ENCODE measurements around the gene FKTN.
"Not testable (repeated sequence)": the region's sequence is repeated elsewhere in the genome, so short reads cannot be mapped to it uniquely, and the experiment has no call there.

Gene FKTN

GRCh38 chr9:105531530-105531929 lies 26.4 kb upstream of the FKTN start:
- in situ Hi-C loops (cut with HindIII; ENCODE audit: low pct_ligation_motif_present, low sequenced_read_pairs) = no loop called here
- Histone ChIP-seq H3K36me3 (replicated peaks) (peaks cover 7% of the 10 kb centered on the region), H3K27ac (no peak overlapping the region), H3K4me3 (ENCODE audit: low read depth, low read length) (no peak overlapping the region), H3K27me3 (replicated peaks) (no peaks in the 10 kb centered on the region)
- no peak for DNase-seq
- TF ChIP-seq CTCF (IDR thresholded peaks at IDR 0.05; ENCODE audit: low read depth, low read length, missing control alignments) = no peak

DNA sequence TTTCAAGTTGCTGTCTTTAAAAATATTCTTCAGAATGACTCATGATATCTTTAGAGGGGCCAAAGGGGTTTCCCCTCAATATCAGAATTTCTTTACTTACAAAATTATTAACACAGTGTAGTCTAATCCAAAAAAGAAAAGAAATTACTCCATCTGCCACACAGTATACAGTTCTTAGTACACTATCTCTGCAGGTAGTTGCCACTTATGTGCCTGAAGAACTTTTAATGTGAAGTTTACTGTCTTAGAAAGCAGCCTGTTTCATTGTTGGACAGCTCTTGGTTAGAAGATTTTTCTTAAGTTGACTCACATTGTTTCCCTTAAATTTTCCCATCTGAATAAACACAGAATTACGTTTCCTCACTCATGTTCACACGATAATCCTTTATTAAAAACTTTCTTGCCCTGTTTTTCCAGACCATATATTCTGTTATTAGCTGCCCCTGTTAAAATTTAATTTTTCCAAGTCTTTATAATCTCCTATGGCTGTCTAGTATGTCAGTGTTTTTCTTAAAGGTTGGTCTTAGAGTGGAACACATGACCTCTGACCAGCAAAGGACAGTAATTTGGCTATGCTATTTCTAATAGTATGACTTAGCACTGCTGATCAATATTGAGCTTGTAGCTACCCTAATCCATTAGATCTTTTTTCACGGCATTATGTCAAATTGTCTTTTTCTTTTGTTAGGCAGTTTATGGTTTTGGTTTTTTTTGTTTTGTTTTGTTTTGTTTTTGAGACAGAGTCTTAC lies 21.8 kb upstream of the FKTN start:
- in situ Hi-C loops (cut with HindIII; ENCODE audit: low pct_ligation_motif_present, low sequenced_read_pairs) = no loop called here
- DNase-seq = no peak
- no peak overlapping the region for H3K27ac ChIP-seq
- no peaks in the 10 kb centered on the region for H3K27me3 ChIP-seq (replicated peaks)
- no peak overlapping the region for H3K4me3 ChIP-seq (ENCODE audit: low read depth, low read length)
- TF ChIP-seq CTCF (IDR thresholded peaks at IDR 0.05; ENCODE audit: low read depth, low read length, missing control alignments) = no peak
- no peaks in the 10 kb centered on the region for H3K36me3 ChIP-seq (replicated peaks)

DNA sequence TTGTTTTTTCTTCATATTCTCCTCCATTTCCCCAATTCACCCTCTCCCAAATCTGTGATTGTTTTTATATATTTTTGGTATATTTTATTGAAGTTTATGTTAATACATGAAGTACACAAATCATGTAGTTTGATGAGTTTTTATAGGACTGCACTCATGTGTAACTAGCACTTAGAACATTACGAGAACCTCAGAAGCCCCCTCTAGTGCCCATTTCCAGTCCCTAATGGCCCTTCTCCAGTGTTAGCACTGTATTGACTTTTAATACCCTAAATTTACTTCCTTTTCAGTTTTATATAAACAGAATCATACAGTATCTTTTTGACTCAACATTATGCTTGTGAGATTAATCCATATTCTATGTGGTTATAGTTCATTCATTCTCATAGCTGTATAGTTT lies 18.5 kb upstream of the FKTN start:
- in situ Hi-C loops (cut with HindIII; ENCODE audit: low pct_ligation_motif_present, low sequenced_read_pairs) = no loop called here
- DNase-seq = no peak
- H3K36me3 ChIP-seq (replicated peaks) = no peaks in the 10 kb centered on the region

DNA sequence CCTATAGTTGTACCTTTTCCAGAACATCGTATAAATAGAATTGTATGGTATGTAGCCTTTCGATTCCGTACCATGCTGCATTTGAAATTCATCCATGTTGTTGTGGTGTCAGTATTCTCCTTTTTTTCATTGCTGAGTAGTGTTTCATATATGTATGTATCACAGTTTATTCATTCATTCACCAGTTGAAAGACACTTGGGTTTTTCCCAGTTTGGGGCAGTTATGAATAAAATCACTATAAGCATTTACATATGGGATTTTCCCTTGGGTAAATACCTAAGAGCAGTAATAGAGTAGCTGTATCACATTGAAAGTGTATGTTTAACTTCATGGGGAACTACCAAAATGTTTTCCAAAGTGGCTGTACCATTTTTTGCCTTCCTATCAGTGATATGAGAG lies 16.1 kb upstream of the FKTN start:
- no peak for DNase-seq

More for the DNA sequence above, 18.5 kb upstream of the FKTN start:
- H3K27me3 ChIP-seq (replicated peaks) = no peaks in the 10 kb centered on the region
- no peak overlapping the region for H3K27ac ChIP-seq
- no peak overlapping the region for H3K4me3 ChIP-seq (ENCODE audit: low read depth, low read length)
- TF ChIP-seq CTCF (IDR thresholded peaks at IDR 0.05; ENCODE audit: low read depth, low read length, missing control alignments) = peak; percentile 38

GRCh38 chr9:105554042-105554441 lies 3.9 kb upstream of the FKTN start:
- Histone ChIP-seq H3K27ac (no peak overlapping the region), H3K36me3 (replicated peaks) (no peaks in the 10 kb centered on the region), H3K4me3 (ENCODE audit: low read depth, low read length) (no peak overlapping the region), H3K27me3 (replicated peaks) (no peaks in the 10 kb centered on the region)
- DNase-seq = no peak
- in situ Hi-C loops (cut with HindIII; ENCODE audit: low pct_ligation_motif_present, low sequenced_read_pairs) = no loop called here
- TF ChIP-seq CTCF (IDR thresholded peaks at IDR 0.05; ENCODE audit: low read depth, low read length, missing control alignments) = no peak

More for the DNA sequence above, 16.1 kb upstream of the FKTN start:
- TF ChIP-seq CTCF (IDR thresholded peaks at IDR 0.05; ENCODE audit: low read depth, low read length, missing control alignments) = no peak
- no peak overlapping the region for H3K4me3 ChIP-seq (ENCODE audit: low read depth, low read length)
- no peaks in the 10 kb centered on the region for H3K36me3 ChIP-seq (replicated peaks)
- H3K27ac ChIP-seq = no peak overlapping the region
- H3K27me3 ChIP-seq (replicated peaks) = no peaks in the 10 kb centered on the region
- in situ Hi-C loops (cut with HindIII; ENCODE audit: low pct_ligation_motif_present, low sequenced_read_pairs) = no loop called here

DNA sequence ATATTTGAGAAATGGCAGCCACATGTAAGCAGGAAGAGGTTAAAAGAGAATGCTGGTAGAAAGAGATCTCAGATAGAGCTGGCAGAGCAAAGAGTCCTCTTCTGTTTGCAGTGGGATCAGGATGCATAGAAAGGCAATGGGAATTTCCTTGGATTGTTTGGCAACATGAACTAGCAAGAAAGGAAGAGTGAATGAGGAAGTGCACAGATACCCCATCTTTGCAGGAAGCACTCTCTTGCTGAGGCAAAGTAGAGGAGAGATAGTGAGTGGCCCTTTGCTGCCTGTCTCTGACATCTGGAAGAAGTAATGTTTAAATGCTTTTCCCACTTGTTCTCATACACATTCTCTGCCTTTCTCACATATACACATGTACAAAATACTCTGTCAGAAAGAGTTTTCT lies 14.5 kb downstream of the FKTN start:
- H3K27ac ChIP-seq = no peak overlapping the region
- no peaks in the 10 kb centered on the region for H3K27me3 ChIP-seq (replicated peaks)
- H3K4me3 ChIP-seq (ENCODE audit: low read depth, low read length) = no peak overlapping the region
- H3K36me3 ChIP-seq (replicated peaks) = no peaks in the 10 kb centered on the region
- TF ChIP-seq CTCF (IDR thresholded peaks at IDR 0.05; ENCODE audit: low read depth, low read length, missing control alignments) = no peak
- DNase-seq = no peak
- in situ Hi-C loops (cut with HindIII; ENCODE audit: low pct_ligation_motif_present, low sequenced_read_pairs) = no loop called here

DNA sequence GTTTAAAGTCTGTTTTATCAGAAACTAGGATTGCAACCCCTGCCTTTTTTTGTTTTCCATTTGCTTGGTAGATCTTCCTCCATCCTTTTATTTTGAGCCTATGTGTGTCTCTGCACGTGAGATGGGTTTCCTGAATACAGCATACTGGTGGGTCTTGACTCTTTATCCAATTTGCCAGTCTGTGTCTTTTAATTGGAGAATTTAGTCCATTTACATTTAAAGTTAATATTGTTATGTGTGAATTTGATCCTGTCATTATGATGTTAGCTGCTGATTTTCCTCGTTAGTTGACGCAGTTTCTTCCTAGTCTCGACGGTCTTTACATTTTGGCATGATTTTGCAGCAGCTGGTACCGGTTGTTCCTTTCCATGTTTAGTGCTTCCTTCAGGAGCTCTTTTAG lies 22.0 kb downstream of the FKTN start:
- H3K36me3 ChIP-seq (replicated peaks); H3K4me3 ChIP-seq (ENCODE audit: low read depth, low read length); H3K27me3 ChIP-seq (replicated peaks); H3K27ac ChIP-seq; in situ Hi-C loops (cut with HindIII; ENCODE audit: low pct_ligation_motif_present, low sequenced_read_pairs); DNase-seq: not testable (repeated sequence)

DNA sequence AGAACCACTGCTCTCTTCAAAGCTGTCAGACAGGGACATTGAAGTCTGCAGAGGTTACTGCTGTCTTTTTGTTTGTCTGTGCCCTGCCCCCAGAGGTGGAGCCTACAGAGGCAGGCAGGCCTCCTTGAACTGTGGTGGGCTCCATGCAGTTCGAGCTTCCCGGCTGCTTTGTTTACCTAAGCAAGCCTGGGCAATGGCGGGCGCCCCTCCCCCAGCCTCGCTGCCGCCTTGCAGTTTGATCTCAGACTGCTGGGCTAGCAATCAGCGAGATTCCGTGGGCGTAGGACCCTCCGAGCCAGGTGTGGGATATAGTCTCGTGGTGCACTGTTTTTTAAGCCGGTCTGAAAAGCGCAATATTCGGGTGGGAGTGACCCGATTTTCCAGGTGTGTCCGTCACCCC lies 23.6 kb downstream of the FKTN start:
- H3K27me3 ChIP-seq (replicated peaks); H3K4me3 ChIP-seq (ENCODE audit: low read depth, low read length); in situ Hi-C loops (cut with HindIII; ENCODE audit: low pct_ligation_motif_present, low sequenced_read_pairs); H3K36me3 ChIP-seq (replicated peaks); H3K27ac ChIP-seq; DNase-seq: not testable (repeated sequence)
